ENCODE results near the gene CLIC6. TPM values are rescaled to one million over a fixed set of nuclear protein-coding genes. Genes with fewer than 3 reads are reported as not detected.

The CLIC6 gene
- total and polyA plus RNA-seq, 2 of the 4 experiments (the other 2 are of a cell fraction) = not detected

- Histone ChIP-seq H3K4me2 (ENCODE audit: low read depth, low read length) (no peak overlapping the region), H3K9me3 (ENCODE audit: control insufficient read depth, insufficient read depth, low read length) (no peaks in the 10 kb centered on the region), H3K36me3 (ENCODE audit: control insufficient read depth, insufficient read depth, low read length) (no peaks in the 10 kb centered on the region), H2AFZ (replicated peaks; ENCODE audit: low read length, poor library complexity) (no peak overlapping the region), H2AK9ac (replicated peaks; ENCODE audit: low read depth, low read length, poor library complexity) (no peak overlapping the region), H4K91ac (ENCODE audit: insufficient read depth, low read depth, low read length) (no peak overlapping the region), H3K9me1 (ENCODE audit: insufficient read depth, low read length) (no peaks in the 10 kb centered on the region), H3K79me1 (ENCODE audit: low read depth in 1 of 2, low read length in 2 of 2) (no peaks in the 10 kb centered on the region), H2AK5ac (ENCODE audit: low read depth, low read length) (no peak overlapping the region), H3K4me3 (ENCODE audit: insufficient read depth, low read depth, low read length) (no peak overlapping the region), H2BK5ac (ENCODE audit: low read depth, low read length, poor library complexity, severe bottlenecking) (no peak overlapping the region), H3K4me1 (ENCODE audit: control insufficient read depth, insufficient read depth, low read length) (peaks cover 2% of the 10 kb centered on the region; the same call in 1 of the 2 replicates), H2BK20ac (ENCODE audit: low read depth, low read length) (no peak overlapping the region), H3K27me3 (ENCODE audit: control insufficient read depth, insufficient read depth, low read length) (peaks cover 11% of the 10 kb centered on the region), H3K14ac (replicated peaks; ENCODE audit: low read depth, low read length) (no peak overlapping the region), H3K9ac (ENCODE audit: low read depth, low read length) (no peak overlapping the region), H3K4ac (ENCODE audit: low read depth, low read length) (no peak overlapping the region), H4K8ac (ENCODE audit: low read depth in 2 of 2, low read length in 2 of 2) (no peak overlapping the region), H4K20me1 (ENCODE audit: insufficient read depth, low read length) (no peaks in the 10 kb centered on the region), H2BK15ac (ENCODE audit: low read depth, low read length) (no peak overlapping the region), H3K18ac (ENCODE audit: low read depth, low read length) (no peak overlapping the region), H3K27ac (ENCODE audit: insufficient read depth, low read length) (no peak overlapping the region), H2BK120ac (ENCODE audit: low read depth, low read length) (no peak overlapping the region), H3K56ac (ENCODE audit: extremely low read depth, insufficient read depth, low read length) (no peak overlapping the region), H4K5ac (ENCODE audit: low read depth, low read length) (no peak overlapping the region), H3K23ac (ENCODE audit: low read depth, low read length) (no peak overlapping the region)
- WGBS, 2 experiments (ENCODE audit: extremely low coverage in 2 of 2, insufficient read length in 1 of 2) = 88% methylated on average over 2 of the region's 6 CpGs; no CpG with 5 or more reads in 1 of the 2 experiments
- in situ Hi-C loops (cut with MboI; ENCODE audit: low sequenced_read_pairs) (loop anchor here (25.0 kb wide), 2 partner anchors 676 to 1201 kb away; no protein-coding TSS in a partner anchor), intact Hi-C loops (cut with micrococcal nuclease) (no loop called here), dilution Hi-C loops (cut with HindIII; ENCODE audit: low sequenced_read_pairs, unreplicated experiment) (no loop called here)
- DNase-seq (peak; percentile 44), ATAC-seq (ENCODE audit: low read depth) (peak; percentile 17; the same call in 1 of the 2 replicates)
- ChIA-PET CTCF (interaction anchor here (0.6 to 1.1 kb wide), 2 partner anchors 9 to 118 kb away, joined by 4 to 5 read pairs; no protein-coding TSS in a partner anchor), POLR2A (ENCODE audit: unreplicated experiment) (no interaction called here)
- no TSS peak for BruUV-seq (replicated peaks)
- TF ChIP-seq POLR2A (IDR thresholded peaks at IDR 0.05; ENCODE audit: low read depth, low read length) (no peak), RCOR1 (IDR thresholded peaks at IDR 0.05; ENCODE audit: insufficient replicate concordance, low read length) (no peak), CEBPB (IDR thresholded peaks at IDR 0.05; ENCODE audit: low read depth, low read length) (peak; percentile 60), ELK1 (IDR thresholded peaks at IDR 0.05; ENCODE audit: borderline replicate concordance, low read depth, low read length) (no peak), CHD1 (IDR thresholded peaks at IDR 0.05; ENCODE audit: low read depth, low read length) (no peak), BHLHE40 (IDR thresholded peaks at IDR 0.05; ENCODE audit: low read depth, low read length) (no peak)
These were observed 67.5 kb downstream of the CLIC6 start for GRCh38 chr21:34736116-34736874.

All from IMR-90 (cell line).